Measurements from ENCODE around the gene GMCL2. TPM values are rescaled to one million over a fixed set of nuclear protein-coding genes. Genes with fewer than 3 reads are reported as not detected.

GMCL2 gene
- total RNA-seq, 1 donor from 2014 or later: not detected

DNA sequence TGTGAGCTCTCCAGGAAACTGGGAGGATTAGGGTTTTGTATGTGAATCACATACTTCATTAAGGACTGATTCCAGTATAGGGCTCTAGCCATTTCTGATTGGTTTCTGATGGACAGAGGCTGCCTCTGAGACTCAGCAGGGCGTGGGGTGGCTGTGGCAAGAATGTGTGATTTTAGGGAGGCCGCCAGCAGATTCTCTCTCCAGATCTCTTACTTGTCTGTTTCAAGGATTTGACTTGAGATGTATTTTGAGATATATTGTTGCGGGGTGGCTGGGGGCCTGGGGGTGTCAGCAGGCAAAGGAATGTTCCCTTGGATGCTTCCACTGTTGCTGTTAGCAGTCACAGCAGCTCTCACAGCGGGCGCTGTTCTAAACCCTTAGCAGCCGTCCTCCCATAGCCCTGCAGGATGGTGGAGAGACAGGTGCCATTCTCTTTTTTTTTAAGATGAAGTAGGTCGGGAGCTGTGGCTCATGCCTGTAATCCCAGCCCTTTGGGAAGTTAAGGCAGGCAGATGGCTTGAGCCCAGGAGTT lies 9.2 kb upstream of the GMCL2 start:
- ATAC-seq (no peak), DNase-seq (ENCODE audit: missing footprints) (no peak)
- intact Hi-C loops (cut with DNase I): no loop called here

- ATAC-seq (peak; percentile 20), DNase-seq (ENCODE audit: missing footprints) (no peak)
- intact Hi-C loops (cut with DNase I): no loop called here
Measured at GRCh38 chr5:178194026-178194425, 6.9 kb upstream of the GMCL2 start.

GRCh38 chr5:178193251-178193809 lies 6.2 kb upstream of the GMCL2 start:
- ATAC-seq (no peak), DNase-seq (ENCODE audit: missing footprints) (no peak)
- intact Hi-C loops (cut with DNase I): no loop called here

GRCh38 chr5:178192787-178193186 lies 5.6 kb upstream of the GMCL2 start:
- intact Hi-C loops (cut with DNase I): no loop called here
- ATAC-seq (no peak), DNase-seq (ENCODE audit: missing footprints) (no peak)

DNA sequence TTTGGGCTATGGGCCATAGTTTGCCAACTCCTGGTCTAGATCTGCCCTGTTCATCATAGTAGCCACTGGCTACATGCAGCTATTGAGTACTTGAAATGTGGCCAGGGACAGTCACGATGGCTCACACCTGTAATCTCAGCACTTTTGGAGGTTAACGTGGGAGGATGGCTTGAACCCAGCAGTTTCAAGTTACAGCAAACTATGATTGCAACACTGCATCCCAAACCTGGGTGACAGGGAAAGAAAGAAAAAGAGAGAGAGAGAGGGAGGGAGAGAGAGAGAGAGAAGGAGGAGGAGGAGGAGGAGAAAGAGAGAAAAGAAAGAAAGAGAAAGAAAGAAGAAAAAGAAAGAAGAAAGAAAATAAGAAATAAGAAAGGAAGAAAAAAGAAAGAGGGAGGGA lies 5.1 kb upstream of the GMCL2 start:
- intact Hi-C loops (cut with DNase I): no loop called here
- ATAC-seq: no peak
- DNase-seq (ENCODE audit: missing footprints): no peak

GRCh38 chr5:178191661-178192060 lies 4.5 kb upstream of the GMCL2 start:
- DNase-seq (ENCODE audit: missing footprints) (no peak), ATAC-seq (no peak)
- intact Hi-C loops (cut with DNase I): no loop called here

DNA sequence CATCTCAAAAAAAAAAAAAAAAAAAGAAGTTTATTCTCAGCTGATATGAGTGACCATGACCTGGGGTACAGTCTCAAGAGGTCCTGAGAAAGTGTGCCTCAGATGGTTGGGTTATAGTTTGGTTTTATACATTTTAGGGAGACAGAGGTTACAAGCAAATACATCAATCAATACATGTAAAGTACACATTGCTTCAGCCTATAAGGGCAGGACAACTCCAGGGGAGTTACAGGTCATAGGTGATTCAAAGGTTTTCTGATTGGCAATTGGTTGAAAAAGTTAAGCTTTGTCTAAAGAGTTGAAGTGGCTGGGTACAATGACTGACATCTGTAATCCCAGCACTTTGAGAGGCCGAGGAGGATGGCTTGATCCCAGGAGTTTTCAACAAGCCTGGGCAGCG lies 2.3 kb upstream of the GMCL2 start:
- intact Hi-C loops (cut with DNase I): no loop called here
- no peak for ATAC-seq

GRCh38 chr5:178186427-178186826 lies 744 bp downstream of the GMCL2 start:
- ATAC-seq: no peak
- intact Hi-C loops (cut with DNase I): no loop called here
- DNase-seq (ENCODE audit: missing footprints): no peak

More for the DNA sequence above, 2.3 kb upstream of the GMCL2 start:
- DNase-seq (ENCODE audit: missing footprints): no peak

- ATAC-seq (no peak), DNase-seq (ENCODE audit: missing footprints) (no peak)
- intact Hi-C loops (cut with DNase I): no loop called here
Measured at GRCh38 chr5:178182158-178182876, 4.9 kb downstream of the GMCL2 start.

GRCh38 chr5:178180141-178180863 lies 6.9 kb downstream of the GMCL2 start:
- intact Hi-C loops (cut with DNase I): no loop called here
- DNase-seq (ENCODE audit: missing footprints): no peak
- ATAC-seq: no peak

DNA sequence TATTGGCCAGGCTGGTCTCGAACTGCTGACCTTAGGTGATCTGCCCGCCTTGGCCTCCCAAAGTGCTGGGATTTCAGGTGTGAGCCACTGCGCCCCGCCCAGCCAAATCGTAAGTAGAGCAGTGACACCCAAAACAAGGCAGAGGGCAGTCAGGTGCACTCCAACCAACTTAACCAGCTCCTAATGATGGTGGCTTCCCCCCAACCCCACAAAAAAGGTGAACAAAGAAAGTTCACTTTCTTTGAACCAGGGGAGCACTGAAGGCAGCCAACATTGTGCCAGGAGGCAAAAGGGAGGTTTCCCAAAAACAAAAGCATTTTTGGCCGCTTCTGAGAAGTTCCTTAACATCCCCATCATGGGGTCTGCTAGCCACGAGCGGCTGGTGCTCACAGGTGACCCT lies 9.6 kb downstream of the GMCL2 start:
- intact Hi-C loops (cut with DNase I): no loop called here
- ATAC-seq (no peak), DNase-seq (ENCODE audit: missing footprints) (no peak)

GRCh38 chr5:178176791-178177190 lies 10.4 kb downstream of the GMCL2 start:
- no peak for DNase-seq (ENCODE audit: missing footprints)
- intact Hi-C loops (cut with DNase I): no loop called here
- no peak for ATAC-seq

DNA sequence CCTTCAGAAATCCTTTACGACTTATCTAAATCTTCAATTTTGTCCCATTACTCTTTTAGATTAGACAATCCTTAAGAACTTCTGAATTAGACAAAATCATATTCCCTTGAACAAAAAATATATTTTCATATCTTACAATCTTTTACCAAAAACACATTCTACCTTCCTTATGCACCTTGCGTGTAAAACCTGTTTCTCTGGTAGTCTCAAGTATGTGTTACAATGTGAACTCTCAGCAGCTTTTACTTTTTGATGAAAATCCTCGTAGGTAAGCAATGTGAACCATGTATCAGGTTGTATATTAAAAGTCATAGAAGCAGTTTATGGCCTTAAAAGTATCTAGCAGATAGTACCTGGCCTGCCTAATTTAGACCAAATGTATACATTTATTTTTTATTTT lies 12.7 kb downstream of the GMCL2 start:
- intact Hi-C loops (cut with DNase I): no loop called here
- DNase-seq (ENCODE audit: missing footprints): no peak
- ATAC-seq: no peak

- intact Hi-C loops (cut with DNase I): no loop called here
- ATAC-seq (no peak), DNase-seq (ENCODE audit: missing footprints) (no peak)
Measured at GRCh38 chr5:178170455-178170854, 16.7 kb downstream of the GMCL2 start.

DNA sequence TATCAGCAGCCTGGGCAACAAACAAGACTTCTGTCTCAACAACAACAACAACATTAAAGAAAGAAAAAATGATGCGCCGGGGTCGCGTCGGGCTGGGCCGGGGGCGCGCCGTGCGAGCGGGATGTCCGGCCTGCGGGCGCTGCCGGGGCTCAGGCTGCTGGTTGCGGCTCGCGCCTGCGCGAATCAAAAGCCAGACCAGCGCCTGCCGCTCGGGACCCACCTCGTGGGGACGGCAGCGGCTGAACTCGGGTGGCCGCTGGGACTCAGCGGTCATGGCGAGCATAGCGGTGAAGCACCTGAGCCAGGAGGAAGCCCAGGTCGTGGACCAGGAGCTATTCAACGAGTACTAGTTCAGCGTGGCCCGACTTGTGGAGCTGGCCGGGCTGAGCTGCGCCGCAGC lies 21.6 kb downstream of the GMCL2 start:
- ATAC-seq (no peak), DNase-seq (ENCODE audit: missing footprints) (no peak)
- intact Hi-C loops (cut with DNase I): no loop called here

DNA sequence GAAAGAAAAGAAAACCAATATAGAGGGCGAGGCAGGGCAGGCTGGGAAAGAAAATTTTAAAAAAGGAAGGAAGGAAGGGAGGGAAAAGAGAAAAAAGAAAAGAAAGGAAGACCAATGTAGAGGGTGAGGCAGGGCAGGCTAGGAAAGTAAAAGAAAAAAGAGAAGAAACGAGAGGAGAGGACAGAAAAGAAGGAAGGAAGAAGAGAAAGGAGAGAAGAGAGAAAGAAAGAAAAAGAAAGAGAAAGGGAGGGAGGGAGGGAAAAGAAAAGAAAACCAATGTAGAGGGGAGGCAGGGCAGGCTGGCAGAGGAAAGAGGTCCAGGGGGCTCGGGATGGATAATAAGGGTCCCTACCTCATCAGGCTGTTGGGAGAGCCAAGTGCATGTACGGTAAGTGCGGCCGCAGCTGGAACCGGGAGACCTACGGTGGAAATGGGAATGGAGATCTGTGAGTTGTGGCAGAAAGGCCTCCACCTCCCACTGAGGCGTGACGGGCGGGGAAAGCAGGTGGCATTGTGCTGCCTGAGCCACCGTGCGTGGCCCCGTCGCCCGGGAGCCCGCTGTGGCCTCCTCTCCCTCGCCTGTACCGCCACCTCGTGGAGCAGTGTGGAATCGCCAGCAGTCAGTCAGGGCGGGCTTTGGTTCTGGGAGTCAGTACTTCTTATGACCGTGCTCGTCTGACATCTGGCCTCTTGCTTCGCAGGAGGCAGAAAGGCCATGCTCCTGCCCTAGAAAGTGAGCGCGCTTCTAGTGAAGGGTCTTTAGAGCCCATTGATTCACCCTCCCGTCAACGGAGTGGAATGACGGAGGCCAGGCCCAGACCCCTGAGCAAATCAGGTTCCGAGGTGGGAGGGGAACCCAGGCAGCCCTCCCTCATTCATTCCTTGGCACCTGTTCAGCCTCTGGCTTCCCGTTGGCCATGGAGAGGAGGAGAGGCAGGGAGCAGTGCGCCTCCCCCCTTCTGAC lies 23.1 kb downstream of the GMCL2 start:
- DNase-seq (ENCODE audit: missing footprints) (peak; percentile 93), ATAC-seq (peak; percentile 91)
- intact Hi-C loops (cut with DNase I): loop anchor here (1.0 kb wide), 1 partner anchor 88 kb away; no protein-coding TSS in a partner anchor

DNA sequence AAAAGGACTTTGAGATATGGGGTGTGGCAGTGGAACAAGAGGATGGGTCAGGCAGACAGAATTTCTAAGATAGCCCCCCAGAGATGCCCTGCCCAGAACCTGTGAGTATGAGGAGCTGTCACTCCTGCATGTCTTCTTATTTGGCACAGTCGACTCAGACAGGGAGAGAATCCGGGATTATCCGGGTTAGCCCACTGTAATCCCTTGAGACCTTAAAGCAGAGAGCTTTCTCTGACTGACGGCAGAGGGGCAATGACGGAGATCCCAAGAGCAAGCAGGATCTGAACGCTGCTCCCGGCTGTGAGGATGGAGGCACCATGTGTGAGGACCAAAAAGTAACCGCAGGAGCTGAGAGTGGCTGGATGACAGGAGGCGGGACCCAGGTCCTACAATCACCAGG lies 24.7 kb downstream of the GMCL2 start:
- DNase-seq (ENCODE audit: missing footprints) (no peak), ATAC-seq (no peak)
- intact Hi-C loops (cut with DNase I): no loop called here

GRCh38 chr5:178160176-178160575 lies 27.0 kb downstream of the GMCL2 start:
- no peak for ATAC-seq
- intact Hi-C loops (cut with DNase I): no loop called here
- no peak for DNase-seq (ENCODE audit: missing footprints)

DNA sequence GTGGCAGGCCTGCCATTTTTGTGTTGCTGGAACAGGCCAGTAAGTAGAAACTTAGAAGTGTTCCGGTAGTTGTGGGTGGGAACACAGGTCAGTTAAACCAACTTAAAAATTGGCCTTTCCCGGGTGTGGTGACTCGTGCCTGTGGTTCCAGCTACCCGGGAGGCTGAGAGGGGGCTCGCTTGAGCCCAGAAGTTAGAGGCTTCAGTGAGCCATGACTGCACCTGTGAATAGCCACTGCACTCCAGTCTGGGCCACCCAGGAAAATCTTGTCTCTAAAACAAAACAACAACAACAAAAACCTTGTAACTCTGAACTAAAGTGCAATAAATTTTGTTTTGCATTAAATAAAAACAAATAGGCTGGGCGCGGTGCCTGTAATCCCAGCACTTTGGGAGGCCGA lies 32.1 kb downstream of the GMCL2 start:
- DNase-seq (ENCODE audit: missing footprints) (no peak), ATAC-seq (no peak)
- intact Hi-C loops (cut with DNase I): no loop called here

Measured in Right ventricle myocardium inferior (tissue), 1 donor.